ENCODE results near the gene ULK3. TPM values are rescaled to one million over a fixed set of nuclear protein-coding genes. Genes with fewer than 3 reads are reported as not detected.

The ULK3 gene
- total and polyA plus RNA-seq, 10 of the 15 experiments (the other 5 are each of a cell fraction or from before 2014, with no cell fraction given) = 0.64 to 38.8 (median 27.1) TPM

Small RNAs within 50 kb of the gene (microRNA-seq; reads per million reads assigned to microRNA genes)
- gene MIR4513 (3.6 reads per million, percentile 21 among the genes with 10 or more reads in this experiment), gene MIR6882 (2.4 reads per million, percentile 9 among the genes with 10 or more reads in this experiment)

Small RNAs within 50 kb of the gene (small RNA-seq; reads per million reads assigned to genes)
- not detected for gene CPLX3
- 1.5 reads per million, percentile 50 among the genes with 10 or more reads in this experiment for gene MIR4513
- 0.74 reads per million, percentile 21 among the genes with 10 or more reads in this experiment for gene MIR6882

Other genes with a start within 250 kb of the ULK3 start
Only the 7 nearest of the 14 such genes appear.
- not detected in 2 replicates for gene CYP1A2, start 94.3 kb downstream of the ULK3 start, total RNA-seq (2014; rRNA removed)
- gene CYP1A2, start 94.3 kb downstream of the ULK3 start, total RNA-seq (2014; rRNA removed; fragmentation: Illumina TruSeq; extraction: Trizol) = not detected in 2 replicates
- not detected in 2 replicates for gene CYP1A2, start 94.3 kb downstream of the ULK3 start, total RNA-seq (2021)
- 0.03 TPM in 1 of 2 replicates, not detected in the other for gene CYP1A2, start 94.3 kb downstream of the ULK3 start, polyA plus RNA-seq (2011; rRNA removed)
- gene CYP1A2, start 94.3 kb downstream of the ULK3 start, polyA plus RNA-seq (2014; fragmentation: Illumina TruSeq; extraction: Trizol) = not detected in 2 replicates
- not detected for gene CYP1A2, start 94.3 kb downstream of the ULK3 start, polyA plus RNA-seq (2014; fragmentation: Nextera tagmentation; extraction: Ambion mirVana)
- gene CYP1A2, start 94.3 kb downstream of the ULK3 start, polyA plus RNA-seq (2014; rRNA removed) = not detected in 2 replicates
- gene CYP1A2, start 94.3 kb downstream of the ULK3 start, polyA plus RNA-seq (2016; fragmentation: Nextera tagmentation; extraction: Ambion mirVana) = under 1 TPM; 0.05 to 0.09 TPM
- 70.9 and 77.3 TPM in 2 replicates for gene CSK, start 61.1 kb downstream of the ULK3 start, total RNA-seq (2014; rRNA removed)
- 68.1 and 70.9 TPM in 2 replicates for gene CSK, start 61.1 kb downstream of the ULK3 start, total RNA-seq (2014; rRNA removed; fragmentation: Illumina TruSeq; extraction: Trizol)
- gene CSK, start 61.1 kb downstream of the ULK3 start, total RNA-seq (2021) = 313 and 327 TPM in 2 replicates
- 54.2 and 107 TPM in 2 replicates for gene CSK, start 61.1 kb downstream of the ULK3 start, polyA plus RNA-seq (2011; rRNA removed)
- 39.6 and 132 TPM in 2 replicates for gene CSK, start 61.1 kb downstream of the ULK3 start, polyA plus RNA-seq (2014; fragmentation: Illumina TruSeq; extraction: Trizol)
- 10 to 100 TPM in 1 of 2 experiments, 1 to 10 TPM in 1; 3.4 to 11.5 TPM for gene CSK, start 61.1 kb downstream of the ULK3 start, polyA plus RNA-seq (2014; fragmentation: Nextera tagmentation; extraction: Ambion mirVana)
- gene CSK, start 61.1 kb downstream of the ULK3 start, polyA plus RNA-seq (2014; rRNA removed) = 134 and 172 TPM in 2 replicates
- gene CSK, start 61.1 kb downstream of the ULK3 start, polyA plus RNA-seq (2016; fragmentation: Nextera tagmentation; extraction: Ambion mirVana) = 10 to 100 TPM; 53.4 to 74.3 TPM
- not detected in 2 replicates for gene LMAN1L, start 30.3 kb downstream of the ULK3 start, total RNA-seq (2014; rRNA removed)
- gene LMAN1L, start 30.3 kb downstream of the ULK3 start, total RNA-seq (2014; rRNA removed; fragmentation: Illumina TruSeq; extraction: Trizol) = not detected in 2 replicates
- not detected in 2 replicates for gene LMAN1L, start 30.3 kb downstream of the ULK3 start, total RNA-seq (2021)
- gene LMAN1L, start 30.3 kb downstream of the ULK3 start, polyA plus RNA-seq (2011; rRNA removed) = not detected in 2 replicates
- not detected in 2 replicates for gene LMAN1L, start 30.3 kb downstream of the ULK3 start, polyA plus RNA-seq (2014; fragmentation: Illumina TruSeq; extraction: Trizol)
- not detected for gene LMAN1L, start 30.3 kb downstream of the ULK3 start, polyA plus RNA-seq (2014; fragmentation: Nextera tagmentation; extraction: Ambion mirVana)
- gene LMAN1L, start 30.3 kb downstream of the ULK3 start, polyA plus RNA-seq (2014; rRNA removed) = not detected in 2 replicates
- not detected for gene LMAN1L, start 30.3 kb downstream of the ULK3 start, polyA plus RNA-seq (2016; fragmentation: Nextera tagmentation; extraction: Ambion mirVana)
- gene CPLX3, start 16.5 kb downstream of the ULK3 start, total RNA-seq (2014; rRNA removed) = 0.11 TPM in 1 of 2 replicates, not detected in the other
- gene CPLX3, start 16.5 kb downstream of the ULK3 start, total RNA-seq (2014; rRNA removed; fragmentation: Illumina TruSeq; extraction: Trizol) = not detected in 2 replicates
- gene CPLX3, start 16.5 kb downstream of the ULK3 start, total RNA-seq (2021) = not detected in 2 replicates
- gene CPLX3, start 16.5 kb downstream of the ULK3 start, polyA plus RNA-seq (2011; rRNA removed) = not detected in 2 replicates
- not detected in 2 replicates for gene CPLX3, start 16.5 kb downstream of the ULK3 start, polyA plus RNA-seq (2014; fragmentation: Illumina TruSeq; extraction: Trizol)
- gene CPLX3, start 16.5 kb downstream of the ULK3 start, polyA plus RNA-seq (2014; fragmentation: Nextera tagmentation; extraction: Ambion mirVana) = under 1 TPM in 1 of 2 experiments, not detected in 1; 0.02 TPM
- 0.04 TPM in 1 of 2 replicates, not detected in the other for gene CPLX3, start 16.5 kb downstream of the ULK3 start, polyA plus RNA-seq (2014; rRNA removed)
- gene CPLX3, start 16.5 kb downstream of the ULK3 start, polyA plus RNA-seq (2016; fragmentation: Nextera tagmentation; extraction: Ambion mirVana) = not detected
- gene SCAMP2, start 30.2 kb upstream of the ULK3 start, total RNA-seq (2014; rRNA removed) = 51.2 and 54.8 TPM in 2 replicates
- 33.4 and 34.2 TPM in 2 replicates for gene SCAMP2, start 30.2 kb upstream of the ULK3 start, total RNA-seq (2014; rRNA removed; fragmentation: Illumina TruSeq; extraction: Trizol)
- gene SCAMP2, start 30.2 kb upstream of the ULK3 start, total RNA-seq (2021) = 98.5 and 101 TPM in 2 replicates
- 30.8 and 117 TPM in 2 replicates for gene SCAMP2, start 30.2 kb upstream of the ULK3 start, polyA plus RNA-seq (2011; rRNA removed)
- gene SCAMP2, start 30.2 kb upstream of the ULK3 start, polyA plus RNA-seq (2014; fragmentation: Illumina TruSeq; extraction: Trizol) = 112 and 114 TPM in 2 replicates
- gene SCAMP2, start 30.2 kb upstream of the ULK3 start, polyA plus RNA-seq (2014; fragmentation: Nextera tagmentation; extraction: Ambion mirVana) = 10 to 100 TPM; 10.9 to 22.5 TPM
- gene SCAMP2, start 30.2 kb upstream of the ULK3 start, polyA plus RNA-seq (2014; rRNA removed) = 98.4 and 118 TPM in 2 replicates
- 100 to 1,000 TPM; 156 to 158 TPM for gene SCAMP2, start 30.2 kb upstream of the ULK3 start, polyA plus RNA-seq (2016; fragmentation: Nextera tagmentation; extraction: Ambion mirVana)
- 48.9 and 52.6 TPM in 2 replicates for gene MPI, start 46.9 kb upstream of the ULK3 start, total RNA-seq (2014; rRNA removed)
- gene MPI, start 46.9 kb upstream of the ULK3 start, total RNA-seq (2014; rRNA removed; fragmentation: Illumina TruSeq; extraction: Trizol) = 35.2 and 36.2 TPM in 2 replicates
- 41.6 and 44.6 TPM in 2 replicates for gene MPI, start 46.9 kb upstream of the ULK3 start, total RNA-seq (2021)
- 33.5 and 68.6 TPM in 2 replicates for gene MPI, start 46.9 kb upstream of the ULK3 start, polyA plus RNA-seq (2011; rRNA removed)
- gene MPI, start 46.9 kb upstream of the ULK3 start, polyA plus RNA-seq (2014; fragmentation: Illumina TruSeq; extraction: Trizol) = 51.8 and 93.9 TPM in 2 replicates
- 10 to 100 TPM; 38.3 to 43.6 TPM for gene MPI, start 46.9 kb upstream of the ULK3 start, polyA plus RNA-seq (2014; fragmentation: Nextera tagmentation; extraction: Ambion mirVana)
- 48.6 and 49.8 TPM in 2 replicates for gene MPI, start 46.9 kb upstream of the ULK3 start, polyA plus RNA-seq (2014; rRNA removed)
- gene MPI, start 46.9 kb upstream of the ULK3 start, polyA plus RNA-seq (2016; fragmentation: Nextera tagmentation; extraction: Ambion mirVana) = 10 to 100 TPM; 35.6 to 43.1 TPM
- 37.1 and 39.5 TPM in 2 replicates for gene FAM219B, start 63.7 kb upstream of the ULK3 start, total RNA-seq (2014; rRNA removed)
- gene FAM219B, start 63.7 kb upstream of the ULK3 start, total RNA-seq (2014; rRNA removed; fragmentation: Illumina TruSeq; extraction: Trizol) = 23.7 and 26.4 TPM in 2 replicates
- gene FAM219B, start 63.7 kb upstream of the ULK3 start, total RNA-seq (2021) = 41.6 and 53.2 TPM in 2 replicates
- gene FAM219B, start 63.7 kb upstream of the ULK3 start, polyA plus RNA-seq (2011; rRNA removed) = 32.3 and 40.9 TPM in 2 replicates
- gene FAM219B, start 63.7 kb upstream of the ULK3 start, polyA plus RNA-seq (2014; fragmentation: Illumina TruSeq; extraction: Trizol) = 30.5 and 41.6 TPM in 2 replicates
- 1 to 10 TPM; 7.6 to 8.9 TPM for gene FAM219B, start 63.7 kb upstream of the ULK3 start, polyA plus RNA-seq (2014; fragmentation: Nextera tagmentation; extraction: Ambion mirVana)
- 43.2 and 46.6 TPM in 2 replicates for gene FAM219B, start 63.7 kb upstream of the ULK3 start, polyA plus RNA-seq (2014; rRNA removed)
- 10 to 100 TPM; 24.2 to 28.2 TPM for gene FAM219B, start 63.7 kb upstream of the ULK3 start, polyA plus RNA-seq (2016; fragmentation: Nextera tagmentation; extraction: Ambion mirVana)

Measured in GM12878 (cell line).